Gastroesophageal sphincter (tissue), 3 donors: ENCODE data around the gene SLC6A16.

Source experiments
- CTCF ChIP-seq, 4 experiments: fragments of 200-600 bp in 2 of 4; fragments of 450-650 bp in 2 of 4; sonication (generic) in 1 of 4; IDR thresholded peaks; one replicate each; pipeline ENCODE4 v1.5.1; 2017 to 2019; ENCODE audit warnings: antibody characterized with exemption in 4 of 4, mild to moderate bottlenecking in 2 of 4, moderate library complexity in 2 of 4
- EP300 ChIP-seq: sonication (generic); formaldehyde crosslinking; IDR thresholded peaks from one replicate; pipeline ENCODE4 v1.6.1; 2017; ENCODE audit warnings: antibody characterized with exemption, mild to moderate bottlenecking
- POLR2A ChIP-seq, 2 donors: fragments of 450-650 bp; IDR thresholded peaks; one replicate each; pipeline ENCODE4 v1.6.1; 2017; ENCODE audit warnings: antibody characterized with exemption in 2 of 2, mild to moderate bottlenecking in 2 of 2, moderate library complexity in 1 of 2
- POLR2AphosphoS5 ChIP-seq: sonication (generic); formaldehyde crosslinking; IDR thresholded peaks from one replicate; pipeline ENCODE4 v1.6.1; 2017; ENCODE audit warnings: antibody characterized with exemption

GRCh38 chr19:49361438-49362047 lies 36.6 kb upstream of the SLC6A16 start:
- TF ChIP-seq CTCF (IDR thresholded peaks at IDR 0.05) (no peak), POLR2AphosphoS5 (peak; percentile 76), POLR2A (IDR thresholded peaks at IDR 0.05) (peak in 1 of 2 donors; percentile 31), EP300 (no peak)
